Activated CD4-positive, alpha-beta memory T cell treated with anti-CD3 and anti-CD28 coated beads, Interleukin-2, amount 10 ng/mL, durations not matched to agents 7 days and 5 days (primary cell): ENCODE data around the gene CHD9. TPM values are rescaled to one million over a fixed set of nuclear protein-coding genes. Genes with fewer than 3 reads are reported as not detected.
"Not testable (repeated sequence)": the region's sequence is repeated elsewhere in the genome, so short reads cannot be mapped to it uniquely, and the experiment has no call there.

Experiments
- CTCF ChIA-PET: fragments of 350-600 bp; sonication (Branson Sonifier 250); formaldehyde crosslinking; loops from one replicate; lab custom pipeline; 2021; ENCODE audit warnings: antibody characterized with exemption, inconsistent platforms; lab: Charles Lee
- POLR2A ChIA-PET: fragments of 350-600 bp; sonication (Branson Sonifier 250); formaldehyde crosslinking; loops from one replicate; lab custom pipeline; 2021; ENCODE audit warnings: antibody characterized with exemption; lab: Charles Lee
- DNase-seq: peaks from one replicate; pipeline ENCODE4 v3.0.0-alpha.2; 2020
- H3K27ac Mint-ChIP-seq: one replicate; pipeline ENCODE4 v1.8.0; 2021; ENCODE audit warnings: mild to moderate bottlenecking, mixed read lengths
- H3K27me3 Mint-ChIP-seq: one replicate; pipeline ENCODE4 v1.8.0; 2021; ENCODE audit warnings: mixed read lengths
- H3K36me3 Mint-ChIP-seq: one replicate; pipeline ENCODE4 v1.8.0; 2021; ENCODE audit warnings: low read depth, mixed read lengths
- H3K4me1 Mint-ChIP-seq: one replicate; pipeline ENCODE4 v1.8.0; 2021; ENCODE audit warnings: mixed read lengths
- H3K4me3 Mint-ChIP-seq: one replicate; pipeline ENCODE4 v1.8.0; 2021; ENCODE audit warnings: mild to moderate bottlenecking, mixed read lengths
- H3K9me3 Mint-ChIP-seq: one replicate; pipeline ENCODE4 v1.8.0; 2021; ENCODE audit warnings: mixed read lengths
- total RNA-seq, 2 experiments: library from RNA; stranded (reverse); gene quantifications; one replicate each; pipeline ENCODE4 v1.2.3, GENCODE V29; 2021

The CHD9 gene
- total RNA-seq, 2 experiments from 2014 or later = 21.6 to 23.8 TPM

DNA sequence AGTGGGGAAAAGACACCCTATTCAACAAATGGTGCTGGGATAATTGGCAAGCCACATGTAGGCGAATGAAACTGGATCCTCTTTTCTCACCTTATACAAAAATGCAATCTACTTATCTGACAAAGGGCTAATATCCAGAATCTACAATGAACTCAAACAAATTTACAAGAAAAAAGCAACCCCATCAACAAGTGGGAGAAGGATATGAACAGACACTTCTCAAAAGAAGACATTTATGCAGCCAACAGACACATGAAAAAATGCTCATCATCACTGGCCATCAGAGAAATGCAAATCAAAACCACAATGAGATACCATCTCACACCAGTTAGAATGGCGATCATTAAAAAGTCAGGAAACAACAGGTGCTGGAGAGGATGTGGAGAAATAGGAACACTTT is 223.7 kb downstream of the CHD9 start:
- H3K4me3 Mint-ChIP-seq, H3K27me3 Mint-ChIP-seq, POLR2A ChIA-PET, H3K4me1 Mint-ChIP-seq, DNase-seq, CTCF ChIA-PET, H3K36me3 Mint-ChIP-seq, H3K9me3 Mint-ChIP-seq, H3K27ac Mint-ChIP-seq: not testable (repeated sequence)

DNA sequence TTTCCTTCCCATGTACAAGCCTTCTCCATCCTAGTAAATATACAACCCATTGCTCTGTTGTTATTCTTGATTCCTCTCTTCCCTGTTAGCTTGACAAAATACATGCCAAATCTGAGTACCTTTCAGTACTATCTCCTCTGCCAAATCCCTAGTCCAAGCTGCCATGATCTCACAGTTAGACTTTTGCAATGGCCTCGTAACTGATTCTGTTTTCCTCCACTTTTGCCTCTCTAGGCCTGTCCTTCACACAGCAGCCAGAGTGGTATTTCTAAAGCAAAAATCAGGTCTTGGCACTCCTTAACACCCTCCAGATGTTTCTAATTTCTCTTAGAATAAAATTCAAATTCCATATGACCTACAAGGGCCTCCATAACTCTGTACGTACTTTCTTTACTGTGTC is 226.5 kb downstream of the CHD9 start:
- H3K27ac Mint-ChIP-seq = no peak overlapping the region
- POLR2A ChIA-PET = no interaction called here
- no peak overlapping the region for H3K4me3 Mint-ChIP-seq

DNA sequence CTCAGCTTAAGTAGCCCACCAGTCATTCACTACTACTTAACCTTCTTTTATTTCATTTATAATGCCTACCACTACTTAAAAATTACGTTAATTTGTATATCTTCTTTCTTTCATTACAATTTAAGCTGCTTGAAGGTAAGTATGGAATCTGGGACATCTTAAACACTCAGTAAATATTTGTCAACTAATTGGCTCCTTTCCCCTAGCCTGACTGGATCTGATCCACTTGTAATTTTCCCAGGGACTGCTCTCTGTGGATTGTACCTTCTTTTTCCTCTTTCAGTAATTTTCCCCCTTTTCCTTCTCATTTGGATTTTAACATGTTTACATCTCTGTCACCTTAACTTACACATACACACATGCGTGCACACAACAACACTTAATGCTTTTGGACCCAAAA is 227.1 kb downstream of the CHD9 start:
- ChIA-PET CTCF (interaction anchor here (0.6 to 1.5 kb wide), 2 partner anchors 227 to 305 kb away, joined by 3 read pairs; partner anchors contain the start of gene CHD9), POLR2A (no interaction called here)
- Mint-ChIP-seq H3K4me3 (no peak overlapping the region), H3K27me3 (no peaks in the 10 kb centered on the region), H3K9me3 (no peaks in the 10 kb centered on the region), H3K27ac (no peak overlapping the region), H3K4me1 (no peaks in the 10 kb centered on the region), H3K36me3 (peaks cover 6% of the 10 kb centered on the region)
- DNase-seq = no peak

More for the DNA sequence above, 226.5 kb downstream of the CHD9 start:
- CTCF ChIA-PET = interaction anchor here (0.6 to 1.5 kb wide), 2 partner anchors 176 to 226 kb away, joined by 3 to 4 read pairs; partner anchors contain the start of gene CHD9
- Mint-ChIP-seq H3K4me1 (no peaks in the 10 kb centered on the region), H3K36me3 (peaks cover 6% of the 10 kb centered on the region), H3K9me3 (no peaks in the 10 kb centered on the region), H3K27me3 (no peaks in the 10 kb centered on the region)
- no peak for DNase-seq

DNA sequence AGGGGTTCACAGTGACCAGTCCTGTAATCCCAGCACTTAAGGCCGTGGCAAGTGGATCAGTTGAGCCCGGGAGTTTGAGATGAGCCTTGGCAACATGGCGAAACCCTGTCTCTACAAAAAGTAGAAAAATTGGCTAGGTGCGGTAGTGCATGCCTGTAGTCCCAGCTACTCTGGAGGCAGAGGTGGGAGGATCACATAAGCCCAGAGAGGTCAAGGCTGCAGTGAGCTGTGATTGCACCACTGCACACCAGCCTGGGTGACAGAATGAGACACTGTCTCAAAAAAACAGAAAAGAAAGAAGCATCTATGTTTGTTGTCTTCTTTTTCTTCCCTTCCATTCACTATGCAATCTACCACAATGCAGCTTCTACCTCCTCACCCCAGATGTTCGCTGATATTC is 227.5 kb downstream of the CHD9 start:
- POLR2A ChIA-PET = no interaction called here
- no peaks in the 10 kb centered on the region for H3K27me3 Mint-ChIP-seq

DNA sequence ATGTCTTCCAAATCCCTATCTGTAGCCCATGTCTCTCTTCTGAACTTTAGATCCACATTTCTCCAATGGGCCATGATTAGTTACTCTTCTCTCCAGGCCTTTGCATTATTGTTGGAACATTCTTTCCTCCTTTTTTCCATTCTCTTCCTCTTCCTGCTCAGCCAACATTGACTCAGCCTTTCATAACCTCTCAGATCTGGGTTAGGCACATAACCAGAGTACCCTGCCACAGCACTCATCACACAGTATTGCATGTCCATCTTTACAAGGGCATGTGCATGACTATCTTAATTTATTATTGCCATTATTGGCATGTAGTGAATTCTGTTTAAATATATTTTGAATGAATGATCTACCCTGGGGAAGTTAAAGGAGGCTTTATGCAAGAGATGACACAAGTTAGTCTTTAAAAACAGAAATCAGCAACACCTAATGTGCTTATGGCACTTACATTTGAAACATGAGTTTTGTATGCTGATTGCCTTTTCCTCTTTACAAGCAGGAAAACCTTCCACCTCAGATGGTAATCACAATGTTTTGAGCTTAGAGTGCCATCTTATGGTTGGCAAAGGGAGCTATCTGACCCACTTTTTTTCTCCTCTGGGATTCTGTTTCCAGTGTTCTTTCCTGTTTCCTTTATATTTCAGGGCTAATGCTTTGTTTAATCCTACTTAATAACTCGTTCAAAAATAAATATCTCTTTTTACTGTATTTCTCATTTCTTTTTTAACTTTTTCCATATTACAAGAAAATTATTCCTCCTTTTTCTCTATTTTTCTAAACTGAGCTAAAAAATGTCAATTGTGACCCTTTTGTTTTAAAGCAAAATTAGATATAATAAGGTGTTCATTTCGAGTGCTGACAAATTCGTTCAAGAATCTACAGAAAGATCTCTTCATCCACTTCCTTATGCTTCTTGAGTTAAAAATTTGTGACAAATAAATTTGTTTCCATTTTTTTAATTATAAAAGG is 228.5 kb downstream of the CHD9 start:
- H3K4me3 Mint-ChIP-seq = no peak overlapping the region

More for the DNA sequence above, 227.5 kb downstream of the CHD9 start:
- Mint-ChIP-seq H3K36me3 (peaks cover 6% of the 10 kb centered on the region), H3K9me3 (no peaks in the 10 kb centered on the region), H3K4me1 (no peaks in the 10 kb centered on the region), H3K4me3 (no peak overlapping the region), H3K27ac (no peak overlapping the region)
- CTCF ChIA-PET = interaction anchor here (0.6 to 1.5 kb wide), 3 partner anchors 9 to 305 kb away, joined by 3 to 5 read pairs (median 3); partner anchors contain the start of gene CHD9
- DNase-seq = no peak

DNA sequence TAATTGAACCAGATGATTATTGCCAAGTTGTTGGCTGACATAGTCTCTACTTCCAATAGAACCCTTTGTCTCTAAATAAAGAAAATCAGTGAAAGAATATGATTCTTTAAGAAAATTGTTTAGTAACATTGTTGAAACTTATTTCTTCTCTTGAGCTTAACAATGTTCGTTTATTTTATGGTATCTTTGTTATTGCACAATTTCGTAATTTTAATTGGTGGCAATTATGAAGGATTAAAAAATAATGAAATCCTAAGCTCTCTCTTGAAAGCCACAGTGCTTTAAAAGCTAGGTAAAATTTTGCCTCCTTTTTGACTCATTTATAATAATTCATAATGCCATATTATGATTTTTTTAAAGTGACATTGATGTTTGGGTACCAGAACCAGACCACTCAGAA is 230.4 kb downstream of the CHD9 start:
- Mint-ChIP-seq H3K4me1 (no peaks in the 10 kb centered on the region), H3K27me3 (no peaks in the 10 kb centered on the region), H3K36me3 (peaks cover 13% of the 10 kb centered on the region), H3K27ac (no peak overlapping the region), H3K9me3 (no peaks in the 10 kb centered on the region), H3K4me3 (no peak overlapping the region)
- DNase-seq = no peak
- ChIA-PET POLR2A (no interaction called here), CTCF (interaction anchor here (0.6 to 0.8 kb wide), 2 partner anchors 37 to 230 kb away, joined by 3 read pairs; partner anchors contain the start of gene CHD9)

More for the DNA sequence above, 228.5 kb downstream of the CHD9 start:
- Mint-ChIP-seq H3K27ac (no peak overlapping the region), H3K9me3 (no peaks in the 10 kb centered on the region), H3K36me3 (peaks cover 4% of the 10 kb centered on the region), H3K4me1 (no peaks in the 10 kb centered on the region), H3K27me3 (no peaks in the 10 kb centered on the region)
- POLR2A ChIA-PET = interaction anchor here (1.1 kb wide), 1 partner anchor 228 kb away, joined by 5 read pairs; the partner anchor contains the start of gene CHD9
- no peak for DNase-seq
- CTCF ChIA-PET = interaction anchor here (0.6 to 1.7 kb wide), 7 partner anchors 10 to 1091 kb away, joined by 3 to 25 read pairs (median 5); partner anchors contain the start of gene CHD9

DNA sequence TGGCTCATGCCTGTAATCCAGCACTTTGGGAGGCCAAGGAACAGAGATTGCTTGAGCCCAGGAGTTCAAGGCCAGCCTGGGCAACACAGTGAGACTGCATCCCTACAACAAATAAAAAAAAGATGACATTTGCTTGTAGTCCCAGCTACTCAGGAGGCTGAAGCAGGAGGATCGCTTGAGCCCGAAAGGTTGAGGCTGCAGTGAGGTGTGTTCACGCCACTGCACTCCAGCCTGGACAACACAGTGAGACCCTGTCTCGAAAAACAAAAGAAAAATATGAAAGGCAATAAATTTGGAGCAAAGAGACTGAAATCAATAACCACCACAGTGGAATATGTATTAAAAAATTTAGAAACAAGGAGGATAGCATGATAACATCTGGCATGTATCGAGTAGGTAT is 235.7 kb downstream of the CHD9 start:
- CTCF ChIA-PET = no interaction called here
- Mint-ChIP-seq H3K27ac (no peak overlapping the region), H3K4me3 (no peak overlapping the region), H3K4me1 (no peaks in the 10 kb centered on the region), H3K36me3 (peaks cover 13% of the 10 kb centered on the region), H3K27me3 (no peaks in the 10 kb centered on the region), H3K9me3 (no peaks in the 10 kb centered on the region)
- DNase-seq = no peak
- POLR2A ChIA-PET = no interaction called here

DNA sequence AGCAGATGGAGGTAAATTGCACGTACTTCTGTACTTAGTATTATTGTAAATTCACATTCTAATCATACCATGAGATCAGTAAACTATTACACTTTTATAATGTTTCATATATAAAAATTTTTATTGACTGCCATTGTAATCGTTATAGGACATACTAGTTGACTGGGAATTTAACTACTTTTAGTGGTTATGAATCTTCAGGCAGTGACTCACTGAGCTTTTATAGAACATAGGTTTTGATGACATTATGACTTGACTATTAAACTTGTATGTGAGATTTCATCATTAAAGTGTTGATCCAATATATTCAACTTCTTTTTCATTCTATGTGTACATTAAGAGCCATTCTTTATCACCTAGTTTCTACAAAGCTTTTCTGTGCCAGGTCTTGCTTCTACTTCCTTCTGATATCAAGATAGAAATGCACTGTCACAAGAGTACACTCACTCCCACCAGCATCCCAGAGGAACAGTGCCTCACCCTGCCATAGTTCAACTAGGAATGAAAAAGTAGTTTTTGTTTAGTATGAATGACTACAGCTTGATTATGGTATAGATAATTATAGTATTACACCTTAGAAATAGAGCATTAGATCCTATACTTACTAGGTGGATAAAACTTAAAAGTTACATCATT is 237.1 kb downstream of the CHD9 start:
- H3K27ac Mint-ChIP-seq = no peak overlapping the region
- no peak overlapping the region for H3K4me3 Mint-ChIP-seq
- DNase-seq = no peak
- no peaks in the 10 kb centered on the region for H3K27me3 Mint-ChIP-seq
- ChIA-PET CTCF (no interaction called here), POLR2A (no interaction called here)
- H3K36me3 Mint-ChIP-seq = peaks cover 13% of the 10 kb centered on the region
- no peaks in the 10 kb centered on the region for H3K9me3 Mint-ChIP-seq
- no peaks in the 10 kb centered on the region for H3K4me1 Mint-ChIP-seq

DNA sequence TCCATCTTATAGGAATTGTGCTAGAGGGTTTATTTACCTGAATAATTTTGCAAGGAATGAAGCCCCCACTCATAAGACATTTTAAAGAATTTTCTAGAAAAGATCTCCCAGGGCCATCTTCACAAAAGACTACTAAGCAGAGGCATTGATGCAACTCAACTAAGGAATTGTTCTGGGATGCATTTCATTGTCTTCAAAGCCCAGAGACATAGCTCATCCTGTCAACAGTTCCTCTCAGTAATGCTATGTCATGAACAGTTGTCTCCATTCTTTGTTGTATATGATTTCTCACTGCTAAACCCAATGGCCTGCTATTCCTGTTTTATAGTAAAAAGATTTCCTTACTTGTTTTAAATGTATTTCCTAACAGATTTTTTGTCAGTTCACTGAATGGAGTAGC is 242.7 kb downstream of the CHD9 start:
- no peak overlapping the region for H3K4me3 Mint-ChIP-seq
- CTCF ChIA-PET = no interaction called here
- peaks cover 9% of the 10 kb centered on the region for H3K36me3 Mint-ChIP-seq
- H3K4me1 Mint-ChIP-seq = no peaks in the 10 kb centered on the region
- H3K9me3 Mint-ChIP-seq = no peaks in the 10 kb centered on the region
- no peak overlapping the region for H3K27ac Mint-ChIP-seq
- DNase-seq = no peak
- no peaks in the 10 kb centered on the region for H3K27me3 Mint-ChIP-seq
- POLR2A ChIA-PET = no interaction called here

DNA sequence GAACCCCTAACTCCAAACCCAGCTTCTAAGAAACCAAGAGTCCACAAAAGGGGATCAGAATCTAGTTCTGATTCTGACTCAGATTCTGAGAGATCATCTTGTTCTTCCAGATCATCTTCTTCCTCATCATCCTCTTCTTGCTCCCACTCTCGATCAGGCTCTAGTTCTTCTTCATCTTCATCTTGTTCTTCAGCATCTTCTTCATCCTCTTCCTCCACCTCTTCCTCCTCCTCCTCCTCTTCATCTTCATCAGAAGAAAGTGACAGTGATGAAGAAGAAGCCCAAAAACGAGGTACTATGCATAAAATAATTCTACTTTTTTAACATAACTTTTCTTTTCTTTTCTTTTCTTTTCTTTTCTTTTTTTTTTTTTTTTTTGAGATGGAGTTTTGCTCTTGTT is 249.5 kb downstream of the CHD9 start:
- Mint-ChIP-seq H3K27ac (no peak overlapping the region), H3K27me3 (no peaks in the 10 kb centered on the region), H3K9me3 (no peaks in the 10 kb centered on the region), H3K4me1 (no peaks in the 10 kb centered on the region), H3K36me3 (peaks cover 11% of the 10 kb centered on the region), H3K4me3 (no peak overlapping the region)
- POLR2A ChIA-PET = no interaction called here
- no peak for DNase-seq
- CTCF ChIA-PET = no interaction called here

DNA sequence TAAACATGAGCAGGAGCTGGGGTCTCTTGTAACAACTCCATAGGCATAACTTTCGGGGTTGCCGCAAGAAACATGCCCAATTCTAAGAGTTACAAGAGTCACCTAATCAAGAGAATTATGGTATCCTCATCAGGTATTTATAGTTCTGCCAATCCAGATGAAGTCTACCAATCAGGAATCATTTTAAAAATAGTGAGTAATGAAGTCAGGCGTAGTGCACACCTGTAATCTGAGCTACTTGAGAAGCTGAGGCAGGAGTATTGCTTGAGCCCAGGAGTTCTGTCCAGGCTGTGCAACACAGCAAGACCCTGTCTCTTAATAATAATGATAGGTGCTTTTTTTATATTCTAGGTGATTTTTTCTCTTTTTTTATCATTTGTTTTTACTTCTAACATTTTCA is 251.0 kb downstream of the CHD9 start:
- no peaks in the 10 kb centered on the region for H3K4me1 Mint-ChIP-seq
- no peak overlapping the region for H3K27ac Mint-ChIP-seq
- H3K4me3 Mint-ChIP-seq = no peak overlapping the region
- H3K9me3 Mint-ChIP-seq = no peaks in the 10 kb centered on the region
- H3K36me3 Mint-ChIP-seq = peaks cover 12% of the 10 kb centered on the region
- CTCF ChIA-PET = no interaction called here
- no peaks in the 10 kb centered on the region for H3K27me3 Mint-ChIP-seq
- DNase-seq = no peak
- POLR2A ChIA-PET = no interaction called here

DNA sequence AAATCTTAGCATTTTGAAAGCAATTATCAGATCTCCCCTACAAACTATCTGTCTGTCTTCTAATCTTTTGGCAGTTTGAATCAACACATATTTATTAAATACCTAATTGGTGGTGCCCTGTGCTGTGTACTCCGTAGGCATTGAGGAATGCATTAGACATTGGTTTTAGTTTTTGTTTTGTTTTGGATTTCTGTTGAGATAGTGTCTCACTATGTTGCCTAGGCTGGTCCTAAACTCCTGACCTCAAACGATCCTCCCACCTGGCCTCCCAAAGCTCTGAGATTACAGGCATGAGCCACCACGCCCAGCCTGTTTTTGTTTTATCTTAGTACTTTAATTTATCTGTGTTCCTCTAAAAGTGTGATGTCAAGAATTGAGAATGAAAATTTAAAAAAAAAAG is 254.7 kb downstream of the CHD9 start:
- POLR2A ChIA-PET = no interaction called here

DNA sequence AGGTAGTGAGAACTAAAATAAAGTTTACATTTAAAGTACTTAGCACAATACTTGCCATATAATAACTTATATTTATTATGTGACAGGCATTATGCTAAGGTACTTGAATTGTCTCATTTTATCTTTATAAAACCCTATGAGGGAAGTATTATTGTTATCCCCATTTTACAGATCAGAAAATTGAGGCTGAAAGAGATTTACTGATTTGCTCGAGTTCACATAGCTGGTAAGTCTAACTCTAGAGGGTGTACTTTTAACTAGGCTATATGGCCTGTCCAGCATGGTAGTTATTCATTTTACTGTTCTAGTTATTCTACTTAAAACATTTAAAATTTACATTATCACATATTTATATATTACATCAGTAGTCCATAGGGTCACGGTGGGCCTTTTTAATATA is 266.2 kb downstream of the CHD9 start:
- POLR2A ChIA-PET = no interaction called here
- H3K27ac Mint-ChIP-seq = no peak overlapping the region
- CTCF ChIA-PET = no interaction called here
- H3K4me3 Mint-ChIP-seq = no peak overlapping the region
- no peaks in the 10 kb centered on the region for H3K27me3 Mint-ChIP-seq
- H3K9me3 Mint-ChIP-seq = no peaks in the 10 kb centered on the region
- H3K4me1 Mint-ChIP-seq = no peaks in the 10 kb centered on the region
- no peak for DNase-seq
- peaks cover 28% of the 10 kb centered on the region for H3K36me3 Mint-ChIP-seq

More for the DNA sequence above, 254.7 kb downstream of the CHD9 start:
- no peaks in the 10 kb centered on the region for H3K27me3 Mint-ChIP-seq
- H3K27ac Mint-ChIP-seq = no peak overlapping the region
- no peak for DNase-seq
- H3K4me3 Mint-ChIP-seq = no peak overlapping the region
- H3K4me1 Mint-ChIP-seq = no peaks in the 10 kb centered on the region
- H3K9me3 Mint-ChIP-seq = no peaks in the 10 kb centered on the region
- H3K36me3 Mint-ChIP-seq = peaks cover 8% of the 10 kb centered on the region
- CTCF ChIA-PET = no interaction called here
